Peyer's patch (tissue), 4 donors: ENCODE measurements around the gene ALDOC.

Experiments used
- POLR2A ChIP-seq, 2 donors: fragments of 450-650 bp; IDR thresholded peaks; one replicate each; pipeline ENCODE4 v1.5.1; 2017; ENCODE audit warnings: antibody characterized with exemption in 2 of 2, mild to moderate bottlenecking in 2 of 2, moderate library complexity in 2 of 2
- TF ChIP-seq, protein P1 (sequence below), 6 experiments: fragments of 450-650 bp in 4 of 6; fragments of 200-600 bp in 2 of 6; sonication (generic) in 1 of 6; IDR thresholded peaks; one replicate each; pipeline ENCODE4 v1.5.1; 2017 to 2019; ENCODE audit warnings: antibody characterized with exemption in 6 of 6, mild to moderate bottlenecking in 3 of 6, moderate library complexity in 1 of 6

GRCh38 chr17:28538296-28538895 is 38.3 kb downstream of the ALDOC start:
- TF ChIP-seq, protein P1, sequence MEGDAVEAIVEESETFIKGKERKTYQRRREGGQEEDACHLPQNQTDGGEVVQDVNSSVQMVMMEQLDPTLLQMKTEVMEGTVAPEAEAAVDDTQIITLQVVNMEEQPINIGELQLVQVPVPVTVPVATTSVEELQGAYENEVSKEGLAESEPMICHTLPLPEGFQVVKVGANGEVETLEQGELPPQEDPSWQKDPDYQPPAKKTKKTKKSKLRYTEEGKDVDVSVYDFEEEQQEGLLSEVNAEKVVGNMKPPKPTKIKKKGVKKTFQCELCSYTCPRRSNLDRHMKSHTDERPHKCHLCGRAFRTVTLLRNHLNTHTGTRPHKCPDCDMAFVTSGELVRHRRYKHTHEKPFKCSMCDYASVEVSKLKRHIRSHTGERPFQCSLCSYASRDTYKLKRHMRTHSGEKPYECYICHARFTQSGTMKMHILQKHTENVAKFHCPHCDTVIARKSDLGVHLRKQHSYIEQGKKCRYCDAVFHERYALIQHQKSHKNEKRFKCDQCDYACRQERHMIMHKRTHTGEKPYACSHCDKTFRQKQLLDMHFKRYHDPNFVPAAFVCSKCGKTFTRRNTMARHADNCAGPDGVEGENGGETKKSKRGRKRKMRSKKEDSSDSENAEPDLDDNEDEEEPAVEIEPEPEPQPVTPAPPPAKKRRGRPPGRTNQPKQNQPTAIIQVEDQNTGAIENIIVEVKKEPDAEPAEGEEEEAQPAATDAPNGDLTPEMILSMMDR (IDR thresholded peaks at IDR 0.05) = no peak
- TF ChIP-seq POLR2A (IDR thresholded peaks at IDR 0.05) = no peak
